Chondrocyte (in vitro differentiated cells): ENCODE data around the gene NFX1. TPM values are rescaled to one million over a fixed set of nuclear protein-coding genes. Genes with fewer than 3 reads are reported as not detected.

Source experiments
- DNase-seq: peaks from one replicate; pipeline ENCODE4 v3.0.0; 2021; ENCODE audit warnings: mixed read lengths, low spot score
- H3K27ac Mint-ChIP-seq: one replicate; pipeline ENCODE4 v1.8.0; 2021; ENCODE audit warnings: mild to moderate bottlenecking, moderate library complexity, mixed read lengths; ENCODE audit not compliant: unreplicated experiment
- H3K27me3 Mint-ChIP-seq: 2 replicates; pipeline ENCODE4 v1.8.0; 2021; ENCODE audit warnings: low read depth, mixed read lengths
- H3K36me3 Mint-ChIP-seq: 2 replicates; pipeline ENCODE4 v1.8.0; 2021; ENCODE audit warnings: low read depth, mixed read lengths
- H3K4me1 Mint-ChIP-seq: 2 replicates; pipeline ENCODE4 v1.8.0; 2021; ENCODE audit warnings: low read depth, mild to moderate bottlenecking, mixed read lengths
- H3K4me3 Mint-ChIP-seq: one replicate; pipeline ENCODE4 v1.8.0; 2021; ENCODE audit warnings: mild to moderate bottlenecking, moderate library complexity, mixed read lengths; ENCODE audit not compliant: unreplicated experiment
- H3K9me3 Mint-ChIP-seq: 2 replicates; pipeline ENCODE4 v1.8.0; 2021; ENCODE audit warnings: low read depth, mixed read lengths
- total RNA-seq: library from RNA; stranded (reverse); gene quantifications from 3 replicates; pipeline ENCODE4 v1.2.1, GENCODE V29; 2021
- TF ChIP-seq, protein P1 (sequence below): fragments of 200-600 bp; sonication (generic); IDR thresholded peaks from 2 replicates; pipeline ENCODE4 v1.5.0; 2021; ENCODE audit warnings: antibody characterized with exemption, mild to moderate bottlenecking, moderate library complexity

NFX1 gene
- total RNA-seq, 1 donor from 2014 or later = 28.4 TPM

DNA sequence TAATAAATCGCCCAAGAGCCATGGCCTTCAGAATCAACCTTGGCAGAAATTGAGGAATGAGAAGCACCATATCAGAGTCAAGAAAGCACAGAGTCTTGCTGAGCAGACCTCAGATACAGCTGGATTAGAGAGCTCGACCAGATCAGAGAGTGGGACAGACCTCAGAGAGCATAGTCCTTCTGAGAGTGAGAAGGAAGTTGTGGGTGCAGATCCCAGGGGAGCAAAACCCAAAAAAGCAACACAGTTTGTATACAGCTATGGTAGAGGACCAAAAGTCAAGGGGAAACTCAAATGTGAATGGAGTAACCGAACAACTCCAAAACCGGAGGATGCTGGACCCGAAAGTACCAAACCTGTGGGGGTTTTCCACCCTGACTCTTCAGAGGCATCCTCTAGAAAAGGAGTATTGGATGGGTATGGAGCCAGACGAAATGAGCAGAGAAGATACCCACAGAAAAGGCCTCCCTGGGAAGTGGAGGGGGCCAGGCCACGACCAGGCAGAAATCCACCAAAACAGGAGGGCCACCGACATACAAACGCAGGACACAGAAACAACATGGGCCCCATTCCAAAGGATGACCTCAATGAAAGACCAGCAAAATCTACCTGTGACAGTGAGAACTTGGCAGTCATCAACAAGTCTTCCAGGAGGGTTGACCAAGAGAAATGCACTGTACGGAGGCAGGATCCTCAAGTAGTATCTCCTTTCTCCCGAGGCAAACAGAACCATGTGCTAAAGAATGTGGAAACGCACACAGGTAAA is 4.5 kb downstream of the NFX1 start:
- no peaks in the 10 kb centered on the region for H3K27me3 Mint-ChIP-seq
- DNase-seq = no peak
- no peak overlapping the region for H3K4me3 Mint-ChIP-seq
- no peak overlapping the region for H3K27ac Mint-ChIP-seq
- TF ChIP-seq, protein P1, sequence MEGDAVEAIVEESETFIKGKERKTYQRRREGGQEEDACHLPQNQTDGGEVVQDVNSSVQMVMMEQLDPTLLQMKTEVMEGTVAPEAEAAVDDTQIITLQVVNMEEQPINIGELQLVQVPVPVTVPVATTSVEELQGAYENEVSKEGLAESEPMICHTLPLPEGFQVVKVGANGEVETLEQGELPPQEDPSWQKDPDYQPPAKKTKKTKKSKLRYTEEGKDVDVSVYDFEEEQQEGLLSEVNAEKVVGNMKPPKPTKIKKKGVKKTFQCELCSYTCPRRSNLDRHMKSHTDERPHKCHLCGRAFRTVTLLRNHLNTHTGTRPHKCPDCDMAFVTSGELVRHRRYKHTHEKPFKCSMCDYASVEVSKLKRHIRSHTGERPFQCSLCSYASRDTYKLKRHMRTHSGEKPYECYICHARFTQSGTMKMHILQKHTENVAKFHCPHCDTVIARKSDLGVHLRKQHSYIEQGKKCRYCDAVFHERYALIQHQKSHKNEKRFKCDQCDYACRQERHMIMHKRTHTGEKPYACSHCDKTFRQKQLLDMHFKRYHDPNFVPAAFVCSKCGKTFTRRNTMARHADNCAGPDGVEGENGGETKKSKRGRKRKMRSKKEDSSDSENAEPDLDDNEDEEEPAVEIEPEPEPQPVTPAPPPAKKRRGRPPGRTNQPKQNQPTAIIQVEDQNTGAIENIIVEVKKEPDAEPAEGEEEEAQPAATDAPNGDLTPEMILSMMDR = no peak
- H3K36me3 Mint-ChIP-seq = peaks cover 36% of the 10 kb centered on the region
- no peaks in the 10 kb centered on the region for H3K9me3 Mint-ChIP-seq
- H3K4me1 Mint-ChIP-seq = peaks cover 61% of the 10 kb centered on the region

DNA sequence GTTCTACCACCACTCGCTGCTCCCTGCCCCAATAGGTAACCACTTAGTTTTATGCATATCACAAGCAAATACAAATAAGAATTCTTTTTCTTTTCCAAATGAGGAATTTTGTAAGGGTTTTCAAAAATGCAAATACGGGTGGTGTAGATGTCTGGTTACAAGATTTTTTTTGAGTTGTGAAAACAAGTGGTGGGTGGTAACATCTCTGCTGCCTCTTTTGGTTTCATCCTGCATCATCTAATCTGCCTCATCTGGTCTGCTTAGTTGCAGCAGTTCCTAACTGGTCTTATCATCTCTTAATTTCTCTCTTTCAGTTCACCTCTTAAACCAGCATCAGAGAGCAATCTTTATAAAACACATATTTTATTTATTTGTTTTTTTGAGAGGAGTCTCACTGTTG is 5.3 kb downstream of the NFX1 start:
- Mint-ChIP-seq H3K27ac (no peak overlapping the region), H3K36me3 (peaks cover 38% of the 10 kb centered on the region), H3K27me3 (no peaks in the 10 kb centered on the region), H3K4me3 (no peak overlapping the region), H3K4me1 (peaks cover 58% of the 10 kb centered on the region), H3K9me3 (no peaks in the 10 kb centered on the region)
- TF ChIP-seq, protein P1 = no peak
- no peak for DNase-seq

DNA sequence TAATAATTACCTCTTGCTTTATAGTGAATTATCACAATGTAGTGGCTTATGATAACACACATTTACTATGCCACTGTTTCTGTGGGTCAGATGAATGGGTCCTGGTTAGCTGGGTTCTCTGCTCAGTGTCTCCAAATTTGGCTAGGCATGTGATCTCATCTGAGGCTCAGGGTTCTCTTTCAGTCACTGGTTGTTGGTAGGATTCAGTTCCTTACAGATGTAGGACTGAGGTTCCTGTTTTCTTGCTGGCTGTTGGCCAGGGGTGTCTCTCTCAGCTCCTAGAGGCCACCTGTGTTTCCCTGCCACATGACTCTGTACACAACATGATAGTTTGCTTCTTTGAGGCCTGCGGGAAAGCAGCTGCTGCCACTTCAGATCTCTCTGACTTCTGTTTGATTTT is 7.1 kb downstream of the NFX1 start:
- peaks cover 38% of the 10 kb centered on the region for H3K36me3 Mint-ChIP-seq
- peak overlapping the region; percentile 8 for H3K27ac Mint-ChIP-seq
- TF ChIP-seq, protein P1 = no peak
- peaks cover 41% of the 10 kb centered on the region for H3K4me1 Mint-ChIP-seq
- H3K27me3 Mint-ChIP-seq = no peaks in the 10 kb centered on the region
- no peak for DNase-seq
- H3K9me3 Mint-ChIP-seq = no peaks in the 10 kb centered on the region
- H3K4me3 Mint-ChIP-seq = no peak overlapping the region

DNA sequence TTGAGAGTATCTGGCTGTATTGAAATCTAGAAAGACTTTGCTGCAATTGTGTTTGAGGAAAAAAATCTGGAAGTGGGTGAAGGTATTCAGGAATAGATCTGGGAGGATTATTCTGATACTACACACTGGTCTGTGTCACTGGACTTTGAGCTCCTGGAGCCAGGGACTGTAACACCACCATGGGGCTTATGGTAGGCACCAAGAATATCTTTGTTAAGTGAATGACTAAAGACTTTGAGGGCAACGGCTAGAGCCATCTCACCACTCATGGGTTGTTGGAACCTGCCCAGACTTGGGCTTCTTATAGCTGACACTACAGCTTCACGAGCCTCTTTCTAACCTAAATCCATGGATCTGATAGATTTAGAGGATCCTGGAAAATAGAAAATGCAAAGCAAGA is 10.2 kb downstream of the NFX1 start:
- no peak overlapping the region for H3K27ac Mint-ChIP-seq
- peaks cover 38% of the 10 kb centered on the region for H3K36me3 Mint-ChIP-seq
- TF ChIP-seq, protein P1 = no peak
- peaks cover 29% of the 10 kb centered on the region for H3K4me1 Mint-ChIP-seq
- H3K4me3 Mint-ChIP-seq = no peak overlapping the region
- H3K9me3 Mint-ChIP-seq = no peaks in the 10 kb centered on the region
- no peak for DNase-seq
- H3K27me3 Mint-ChIP-seq = no peaks in the 10 kb centered on the region

DNA sequence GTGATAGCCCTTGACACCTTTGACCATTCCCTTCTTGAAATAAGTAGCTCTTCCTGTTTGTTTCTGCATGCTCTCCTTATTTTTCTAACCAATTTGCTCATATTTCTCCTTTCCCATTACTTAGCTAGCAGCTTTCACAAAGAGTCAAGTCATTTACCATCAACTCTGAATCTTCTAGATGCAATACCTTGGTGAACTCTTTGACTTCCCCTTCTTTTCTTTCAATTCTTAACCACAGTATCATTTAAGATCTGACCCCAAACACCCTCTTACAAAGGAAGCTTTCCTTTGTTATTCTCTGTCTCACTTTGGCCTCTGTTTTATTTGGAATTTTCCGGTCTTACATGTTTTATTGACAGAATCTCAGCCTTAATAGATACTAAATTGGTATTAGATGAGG is 14.0 kb downstream of the NFX1 start:
- no peak for DNase-seq
- TF ChIP-seq, protein P1 = no peak
- no peaks in the 10 kb centered on the region for H3K9me3 Mint-ChIP-seq
- H3K27me3 Mint-ChIP-seq = no peaks in the 10 kb centered on the region
- H3K4me1 Mint-ChIP-seq = no peaks in the 10 kb centered on the region
- no peak overlapping the region for H3K27ac Mint-ChIP-seq
- peaks cover 32% of the 10 kb centered on the region for H3K36me3 Mint-ChIP-seq
- H3K4me3 Mint-ChIP-seq = no peak overlapping the region
